CD14-positive monocyte (primary cell): ENCODE data around the gene CRACDL. TPM values are rescaled to one million over a fixed set of nuclear protein-coding genes. Genes with fewer than 3 reads are reported as not detected.

Experiments
- DNase-seq, 3 donors: peaks; one replicate each; pipeline ENCODE4 v3.0.0-alpha.2; 2011 to 2022
- H2AFZ ChIP-seq: 2 replicates; pipeline ENCODE4 v1.6.0; 2012; ENCODE audit warnings: mild to moderate bottlenecking, low read depth, low read length, inconsistent platforms; ENCODE audit not compliant: insufficient read depth, poor library complexity, severe bottlenecking
- H3K27ac ChIP-seq, 2 donors: 1 replicate in 1 of 2; 2 replicates in 1 of 2; pipeline ENCODE4 v1.5.1; 2012 to 2013; ENCODE audit warnings: low read length in 2 of 2, control low read depth in 1 of 2, inconsistent platforms in 1 of 2, low read depth in 1 of 2, mild to moderate bottlenecking in 1 of 2
- H3K27me3 ChIP-seq, 2 donors: one replicate each; pipeline versions ENCODE4 v1.6.0 to v1.6.1; 2011 to 2013; ENCODE audit warnings: low read length in 2 of 2; ENCODE audit not compliant: control insufficient read depth in 2 of 2, insufficient read depth in 2 of 2
- H3K36me3 ChIP-seq, 2 donors: replicated peaks in 1 of 2; 1 replicate in 1 of 2; 2 replicates in 1 of 2; pipeline versions ENCODE4 v1.5.1 to v1.6.1; 2012 to 2013; ENCODE audit warnings: low read length in 2 of 2, control low read depth in 1 of 2, inconsistent platforms in 1 of 2, mild to moderate bottlenecking in 1 of 2; ENCODE audit not compliant: insufficient read depth in 2 of 2, control insufficient read depth in 1 of 2
- H3K4me1 ChIP-seq, 2 donors: 1 replicate in 1 of 2; 2 replicates in 1 of 2; pipeline versions ENCODE4 v1.5.1 to v1.6.1; 2012 to 2013; ENCODE audit warnings: low read length in 2 of 2, control low read depth in 1 of 2, inconsistent platforms in 1 of 2, mild to moderate bottlenecking in 1 of 2, moderate library complexity in 1 of 2; ENCODE audit not compliant: insufficient read depth in 2 of 2, control insufficient read depth in 1 of 2
- H3K4me2 ChIP-seq: replicated peaks from 2 replicates; pipeline ENCODE3; 2012; ENCODE audit warnings: low read length, moderate library complexity, mild to moderate bottlenecking; ENCODE audit not compliant: poor library complexity, severe bottlenecking; ENCODE audit errors: extremely low read depth
- H3K4me3 ChIP-seq, 3 experiments: fragments of 200-600 bp in 1 of 3; sonication (generic) in 1 of 3; replicated peaks in 1 of 3; 1 replicate in 2 of 3; 2 replicates in 1 of 3; pipeline ENCODE4 v1.5.1; 2011 to 2013; ENCODE audit warnings: low read length in 3 of 3, mild to moderate bottlenecking in 3 of 3, control low read depth in 2 of 3, low read depth in 2 of 3, inconsistent platforms in 1 of 3, moderate library complexity in 1 of 3
- H3K79me2 ChIP-seq: 2 replicates; pipeline ENCODE4 v1.6.0; 2012; ENCODE audit warnings: mild to moderate bottlenecking, control low read depth, inconsistent platforms, low read length, moderate library complexity; ENCODE audit not compliant: insufficient read depth
- H3K9ac ChIP-seq: 2 replicates; pipeline ENCODE4 v1.6.0; 2017; ENCODE audit warnings: low read length, mild to moderate bottlenecking; ENCODE audit not compliant: insufficient read depth, poor library complexity, severe bottlenecking
- H3K9me3 ChIP-seq, 2 donors: replicated peaks in 1 of 2; 1 replicate in 1 of 2; 2 replicates in 1 of 2; pipeline versions ENCODE4 v1.5.1 to v1.6.1; 2012 to 2013; ENCODE audit warnings: low read length in 2 of 2, control low read depth in 1 of 2; ENCODE audit not compliant: control insufficient read depth in 1 of 2, insufficient read depth in 1 of 2
- H4K20me1 ChIP-seq: 2 replicates; pipeline ENCODE4 v1.6.0; 2012; ENCODE audit warnings: mild to moderate bottlenecking, low read length, control low read depth, moderate library complexity; ENCODE audit not compliant: insufficient read depth
- H3K27ac Mint-ChIP-seq, 7 donors: one replicate each; pipeline ENCODE4 v1.8.0; 2020; ENCODE audit warnings: mild to moderate bottlenecking in 7 of 7, mixed read lengths in 7 of 7, moderate library complexity in 6 of 7, inconsistent platforms in 2 of 7
- H3K27me3 Mint-ChIP-seq, 3 donors: one replicate each; pipeline ENCODE4 v1.8.0; 2021 to 2022; ENCODE audit warnings: low read depth in 3 of 3, mild to moderate bottlenecking in 3 of 3, mixed read lengths in 3 of 3, moderate library complexity in 3 of 3, inconsistent platforms in 1 of 3
- H3K36me3 Mint-ChIP-seq, 2 donors: one replicate each; pipeline ENCODE4 v1.8.0; 2020; ENCODE audit warnings: mixed read lengths in 2 of 2, inconsistent platforms in 1 of 2, mild to moderate bottlenecking in 1 of 2
- H3K4me1 Mint-ChIP-seq: one replicate; pipeline ENCODE4 v1.8.0; 2020; ENCODE audit warnings: mild to moderate bottlenecking, mixed read lengths
- H3K4me3 Mint-ChIP-seq, 2 donors: one replicate each; pipeline ENCODE4 v1.8.0; 2020; ENCODE audit warnings: mild to moderate bottlenecking in 2 of 2, mixed read lengths in 2 of 2, moderate library complexity in 1 of 2
- H3K9me3 Mint-ChIP-seq, 7 donors: one replicate each; pipeline ENCODE4 v1.8.0; 2020 to 2022; ENCODE audit warnings: mixed read lengths in 7 of 7, mild to moderate bottlenecking in 6 of 7, moderate library complexity in 6 of 7, inconsistent platforms in 2 of 7
- CTCF ChIP-seq: fragments of 200-600 bp; IDR thresholded peaks from one replicate; pipeline ENCODE4 v1.8.0; 2022; ENCODE audit warnings: antibody characterized with exemption, mild to moderate bottlenecking
- WGBS: methylation state at CpG from one replicate; pipeline ENCODE4 v1.1.5; 2013; ENCODE audit warnings: missing lambda C conversion rate; ENCODE audit not compliant: insufficient coverage; 5-methylcytosine and 5-hydroxymethylcytosine counted together
- intact Hi-C, 2 donors: fragments of 100-400 bp; cut with micrococcal nuclease; formaldehyde crosslinking; loops; one replicate each; pipeline versions ENCODE4 v1.15.0 to v1.15.1; 2023
- polyA plus RNA-seq, 3 donors: library from polyadenylated mRNA; depleted of rRNA in 1 of 3; unstranded in 2 of 3; stranded (reverse) in 1 of 3; fragments of 300-500 nt in 2 of 3; fragments of >200 nt in 1 of 3; fragmentation: Illumina TruSeq in 2 of 3; gene quantifications; 1 replicate in 2 of 3; 2 replicates in 1 of 3; pipeline ENCODE4 v1.2.3, GENCODE V29; 2012 to 2021

Gene CRACDL
- polyA plus RNA-seq, 3 donors: 0.12 to 0.35 (median 0.28) TPM

DNA sequence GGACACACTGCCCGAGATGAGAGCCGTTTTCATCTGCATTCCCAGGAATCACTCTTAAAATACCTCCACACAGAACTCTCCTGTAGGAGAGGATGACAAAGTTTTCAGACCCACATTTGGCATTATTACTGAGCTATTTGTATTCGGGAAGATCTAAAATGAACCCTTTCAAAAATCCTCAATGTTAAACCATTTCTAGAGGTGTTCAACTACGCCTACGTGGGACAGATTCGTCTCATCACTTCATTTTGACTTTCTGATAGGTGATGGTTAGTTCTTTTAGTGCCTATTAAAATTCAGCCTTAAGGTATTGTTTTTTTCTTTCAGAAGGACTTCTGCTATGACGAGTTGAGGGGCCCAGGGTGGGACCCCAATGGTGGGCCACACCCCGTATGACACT, 133.7 kb downstream of the CRACDL start:
- peaks cover 51% of the 10 kb centered on the region for H3K4me1 Mint-ChIP-seq
- TF ChIP-seq CTCF: no peak
- Histone ChIP-seq H3K79me2 (peaks cover 3% of the 10 kb centered on the region), H3K27me3 (no peaks in the 10 kb centered on the region), H2AFZ (no peak overlapping the region), H3K27ac (no peak overlapping the region), H3K9ac (no peak overlapping the region), H4K20me1 (no peaks in the 10 kb centered on the region), H3K4me2 (no peak overlapping the region), H3K4me1 (peaks cover 38 to 40% of the 10 kb centered on the region in 2 donors), H3K36me3 (no peaks in the 10 kb centered on the region), H3K4me3 (no peak overlapping the region), H3K9me3 (no peaks in the 10 kb centered on the region)
- no peak overlapping the region for H3K4me3 Mint-ChIP-seq
- intact Hi-C loops: no loop called here
- peaks cover 0 to 4% (median 0%) of the 10 kb centered on the region in 3 donors for H3K27me3 Mint-ChIP-seq
- H3K27ac Mint-ChIP-seq: no peak overlapping the region
- H3K9me3 Mint-ChIP-seq: no peaks in the 10 kb centered on the region
- DNase-seq: no peak
- H3K36me3 Mint-ChIP-seq: peaks cover 0 to 9% of the 10 kb centered on the region in 2 donors
- WGBS: 100% methylated on average over 2 of the region's 8 CpGs

GRCh38 chr2:98801921-98802321, 134.1 kb downstream of the CRACDL start:
- Histone ChIP-seq H3K79me2 (peaks cover 3% of the 10 kb centered on the region), H3K4me2 (no peak overlapping the region), H3K9ac (no peak overlapping the region), H3K4me1 (peaks cover 34 to 36% of the 10 kb centered on the region in 2 donors), H3K9me3 (no peaks in the 10 kb centered on the region), H3K4me3 (no peak overlapping the region), H3K36me3 (no peaks in the 10 kb centered on the region), H2AFZ (no peak overlapping the region), H4K20me1 (no peaks in the 10 kb centered on the region), H3K27me3 (no peaks in the 10 kb centered on the region), H3K27ac (no peak overlapping the region)
- Mint-ChIP-seq H3K9me3 (no peaks in the 10 kb centered on the region), H3K4me1 (peaks cover 50% of the 10 kb centered on the region), H3K36me3 (peaks cover 0 to 13% of the 10 kb centered on the region in 2 donors), H3K27ac (no peak overlapping the region), H3K4me3 (no peak overlapping the region), H3K27me3 (peaks cover 0 to 6% (median 0%) of the 10 kb centered on the region in 3 donors)
- WGBS: 96% methylated on average over 10 of the region's 15 CpGs
- TF ChIP-seq CTCF: no peak
- intact Hi-C loops: no loop called here
- no peak for DNase-seq
